Neural progenitor cell (in vitro differentiated cells): ENCODE data around the gene MSRB2. TPM values are rescaled to one million over a fixed set of nuclear protein-coding genes. Genes with fewer than 3 reads are reported as not detected.

ENCODE experiments used
- DNase-seq: peaks from one replicate; pipeline ENCODE4 v3.0.0-alpha.2; 2016; ENCODE audit warnings: low spot score
- H2AFZ ChIP-seq: fragments of 200-600 bp; sonication (generic); replicated peaks from 2 replicates; pipeline ENCODE4 v1.6.1; 2016; ENCODE audit warnings: antibody characterized with exemption
- H3F3A ChIP-seq: fragments of 200-600 bp; sonication (generic); 2 replicates; pipeline ENCODE4 v1.6.1; 2016; ENCODE audit warnings: antibody characterized with exemption, low read depth
- H3K27ac ChIP-seq: fragments of 200-600 bp; sonication (generic); 2 replicates; pipeline ENCODE4 v1.5.1; 2016; ENCODE audit warnings: mild to moderate bottlenecking
- H3K27me3 ChIP-seq: fragments of 200-600 bp; sonication (generic); 2 replicates; pipeline ENCODE4 v1.6.1; 2016; ENCODE audit warnings: mild to moderate bottlenecking, moderate library complexity
- H3K36me3 ChIP-seq: fragments of 200-600 bp; sonication (generic); 2 replicates; pipeline ENCODE4 v1.5.1; 2016
- H3K4me1 ChIP-seq: fragments of 200-600 bp; sonication (generic); 2 replicates; pipeline ENCODE4 v1.6.1; 2016; ENCODE audit warnings: mixed run types
- H3K4me2 ChIP-seq: fragments of 200-600 bp; sonication (generic); 2 replicates; pipeline ENCODE4 v1.6.1; 2016
- H3K4me3 ChIP-seq: fragments of 200-600 bp; sonication (generic); 2 replicates; pipeline ENCODE4 v1.5.1; 2016
- H3K79me2 ChIP-seq: fragments of 200-600 bp; sonication (generic); 2 replicates; pipeline ENCODE4 v1.6.1; 2016; ENCODE audit warnings: low read depth
- H3K9ac ChIP-seq: fragments of 200-600 bp; sonication (generic); 2 replicates; pipeline ENCODE4 v1.6.1; 2016
- H3K9me3 ChIP-seq: fragments of 200-600 bp; sonication (generic); 2 replicates; pipeline ENCODE4 v1.5.1; 2016; ENCODE audit warnings: low read depth
- H4K20me1 ChIP-seq: fragments of 200-600 bp; sonication (generic); 2 replicates; pipeline ENCODE4 v1.6.1; 2016; ENCODE audit warnings: low read depth
- H3K27ac Mint-ChIP-seq: 3 replicates; pipeline ENCODE4 v1.8.0; 2021; ENCODE audit warnings: mixed read lengths
- H3K27me3 Mint-ChIP-seq: 2 replicates; pipeline ENCODE4 v1.8.0; 2022; ENCODE audit warnings: low read depth, mild to moderate bottlenecking, inconsistent platforms, moderate library complexity, mixed read lengths; ENCODE audit not compliant: insufficient read depth
- H3K36me3 Mint-ChIP-seq: 3 replicates; pipeline ENCODE4 v1.8.0; 2021; ENCODE audit warnings: mixed read lengths
- H3K4me1 Mint-ChIP-seq: 3 replicates; pipeline ENCODE4 v1.8.0; 2021; ENCODE audit warnings: mixed read lengths
- H3K4me3 Mint-ChIP-seq: 3 replicates; pipeline ENCODE4 v1.8.0; 2021; ENCODE audit warnings: mild to moderate bottlenecking, moderate library complexity, mixed read lengths
- H3K9me3 Mint-ChIP-seq: 3 replicates; pipeline ENCODE4 v1.8.0; 2020; ENCODE audit warnings: mixed read lengths
- EZH2 ChIP-seq: fragments of 200-600 bp; sonication (generic); IDR thresholded peaks from 2 replicates; pipeline ENCODE4 v1.6.1; 2017; ENCODE audit warnings: antibody characterized with exemption, mild to moderate bottlenecking, moderate library complexity
- EZH2phosphoT487 ChIP-seq: fragments of 200-600 bp; sonication (generic); IDR thresholded peaks from 2 replicates; pipeline ENCODE4 v1.6.1; 2017; ENCODE audit warnings: antibody characterized with exemption
- total RNA-seq: library from RNA; depleted of rRNA; stranded (reverse); fragments of >200 nt; gene quantifications from 2 replicates; pipeline ENCODE4 v1.2.3, GENCODE V29; 2015; ENCODE audit warnings: low replicate concordance
- TF ChIP-seq, protein P1 (sequence below): fragments of 200-600 bp; sonication (generic); IDR thresholded peaks from 2 replicates; pipeline ENCODE4 v1.5.1; 2017; ENCODE audit warnings: antibody characterized with exemption, mild to moderate bottlenecking

MSRB2 gene
- total RNA-seq, 1 donor from 2014 or later = 15.2 TPM

DNA sequence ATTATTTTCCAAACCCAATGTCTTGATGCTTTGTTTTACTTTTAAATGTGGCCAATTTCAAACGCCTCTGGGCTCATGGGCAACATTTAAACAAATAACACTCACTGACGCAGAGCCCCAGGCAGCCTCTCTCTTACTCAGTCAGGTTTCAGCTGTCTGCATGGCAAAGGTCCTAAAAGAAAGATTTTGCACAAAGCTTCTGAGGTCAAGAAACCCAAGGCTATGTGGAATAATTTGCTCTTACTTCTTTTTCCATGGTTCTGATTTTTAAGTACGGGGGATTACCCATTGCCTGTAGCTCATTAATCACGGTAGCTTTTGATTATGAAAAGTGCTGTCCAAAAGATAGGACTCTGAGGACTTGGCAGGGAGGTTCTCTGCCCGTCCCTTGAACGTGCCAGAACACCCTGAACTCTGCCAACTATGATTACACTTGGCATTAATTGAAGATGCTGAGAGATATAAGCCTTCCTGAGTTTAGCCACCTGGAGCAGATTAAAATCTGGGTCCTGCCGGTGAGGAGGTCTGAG lies 14.1 kb upstream of the MSRB2 start:
- Histone ChIP-seq H3K4me2 (no peak overlapping the region), H3K36me3 (no peaks in the 10 kb centered on the region), H2AFZ (peak overlapping the region; percentile 19), H3F3A (no peaks in the 10 kb centered on the region), H4K20me1 (no peaks in the 10 kb centered on the region), H3K27me3 (no peaks in the 10 kb centered on the region), H3K9me3 (no peaks in the 10 kb centered on the region), H3K9ac (no peak overlapping the region), H3K27ac (no peak overlapping the region), H3K79me2 (no peaks in the 10 kb centered on the region), H3K4me1 (peaks cover 11% of the 10 kb centered on the region), H3K4me3 (no peak overlapping the region)
- H3K4me1 Mint-ChIP-seq = peaks cover 6% of the 10 kb centered on the region
- no peak for DNase-seq
- no peak overlapping the region for H3K4me3 Mint-ChIP-seq
- TF ChIP-seq EZH2phosphoT487 (no peak), EZH2 (no peak)
- TF ChIP-seq, protein P1, sequence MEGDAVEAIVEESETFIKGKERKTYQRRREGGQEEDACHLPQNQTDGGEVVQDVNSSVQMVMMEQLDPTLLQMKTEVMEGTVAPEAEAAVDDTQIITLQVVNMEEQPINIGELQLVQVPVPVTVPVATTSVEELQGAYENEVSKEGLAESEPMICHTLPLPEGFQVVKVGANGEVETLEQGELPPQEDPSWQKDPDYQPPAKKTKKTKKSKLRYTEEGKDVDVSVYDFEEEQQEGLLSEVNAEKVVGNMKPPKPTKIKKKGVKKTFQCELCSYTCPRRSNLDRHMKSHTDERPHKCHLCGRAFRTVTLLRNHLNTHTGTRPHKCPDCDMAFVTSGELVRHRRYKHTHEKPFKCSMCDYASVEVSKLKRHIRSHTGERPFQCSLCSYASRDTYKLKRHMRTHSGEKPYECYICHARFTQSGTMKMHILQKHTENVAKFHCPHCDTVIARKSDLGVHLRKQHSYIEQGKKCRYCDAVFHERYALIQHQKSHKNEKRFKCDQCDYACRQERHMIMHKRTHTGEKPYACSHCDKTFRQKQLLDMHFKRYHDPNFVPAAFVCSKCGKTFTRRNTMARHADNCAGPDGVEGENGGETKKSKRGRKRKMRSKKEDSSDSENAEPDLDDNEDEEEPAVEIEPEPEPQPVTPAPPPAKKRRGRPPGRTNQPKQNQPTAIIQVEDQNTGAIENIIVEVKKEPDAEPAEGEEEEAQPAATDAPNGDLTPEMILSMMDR = no peak
- H3K36me3 Mint-ChIP-seq = no peaks in the 10 kb centered on the region
- no peak overlapping the region for H3K27ac Mint-ChIP-seq
- no peaks in the 10 kb centered on the region for H3K27me3 Mint-ChIP-seq
- peaks cover 2% of the 10 kb centered on the region for H3K9me3 Mint-ChIP-seq

GRCh38 chr10:23081891-23082290 lies 13.5 kb upstream of the MSRB2 start:
- no peak overlapping the region for H3K4me3 Mint-ChIP-seq
- Histone ChIP-seq H3F3A (no peaks in the 10 kb centered on the region), H3K4me3 (no peak overlapping the region), H3K9ac (no peak overlapping the region), H3K27ac (no peak overlapping the region), H2AFZ (no peak overlapping the region), H4K20me1 (no peaks in the 10 kb centered on the region), H3K36me3 (no peaks in the 10 kb centered on the region), H3K4me2 (no peak overlapping the region), H3K9me3 (no peaks in the 10 kb centered on the region), H3K4me1 (peaks cover 11% of the 10 kb centered on the region), H3K27me3 (no peaks in the 10 kb centered on the region), H3K79me2 (no peaks in the 10 kb centered on the region)
- DNase-seq = no peak
- H3K27ac Mint-ChIP-seq = no peak overlapping the region
- no peaks in the 10 kb centered on the region for H3K27me3 Mint-ChIP-seq
- peaks cover 2% of the 10 kb centered on the region for H3K9me3 Mint-ChIP-seq
- H3K4me1 Mint-ChIP-seq = peaks cover 6% of the 10 kb centered on the region
- no peaks in the 10 kb centered on the region for H3K36me3 Mint-ChIP-seq
- no peak for TF ChIP-seq EZH2
- TF ChIP-seq, protein P1 = peak; percentile 37
- TF ChIP-seq EZH2phosphoT487 = no peak

DNA sequence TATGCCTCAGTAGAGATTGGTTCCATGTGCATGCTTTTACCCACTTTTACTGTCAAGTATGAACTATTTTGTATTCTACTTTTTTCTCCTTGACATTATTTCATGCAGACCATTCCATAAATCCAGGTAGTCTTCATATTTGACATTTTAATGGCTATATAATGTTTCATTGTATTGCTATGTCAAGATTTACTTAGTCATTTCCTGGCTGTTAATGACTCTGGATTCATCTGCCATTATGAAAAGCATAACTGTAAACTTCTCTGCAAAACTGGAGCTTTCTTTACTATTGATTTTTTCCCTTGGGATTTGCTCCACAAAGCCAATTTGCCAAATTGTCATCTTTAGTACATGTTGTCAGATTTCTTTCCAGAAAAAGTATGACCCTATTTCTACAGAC lies 6.8 kb upstream of the MSRB2 start:
- no peaks in the 10 kb centered on the region for H3K27me3 Mint-ChIP-seq
- no peak overlapping the region for H3K27ac ChIP-seq
- no peak overlapping the region for H3K4me3 Mint-ChIP-seq
- no peak for DNase-seq
- no peaks in the 10 kb centered on the region for H3K27me3 ChIP-seq
- H3K36me3 Mint-ChIP-seq = no peaks in the 10 kb centered on the region
- no peaks in the 10 kb centered on the region for H3K9me3 ChIP-seq
- H3F3A ChIP-seq = no peaks in the 10 kb centered on the region
- no peaks in the 10 kb centered on the region for H3K79me2 ChIP-seq
- H3K9ac ChIP-seq = no peak overlapping the region
- H3K4me2 ChIP-seq = no peak overlapping the region
- H3K27ac Mint-ChIP-seq = no peak overlapping the region
- H3K4me3 ChIP-seq = no peak overlapping the region
- H2AFZ ChIP-seq = no peak overlapping the region
- H3K36me3 ChIP-seq = no peaks in the 10 kb centered on the region
- TF ChIP-seq EZH2phosphoT487 = no peak
- TF ChIP-seq, protein P1 = no peak
- no peak for TF ChIP-seq EZH2
- H4K20me1 ChIP-seq = no peaks in the 10 kb centered on the region
- H3K4me1 ChIP-seq = no peaks in the 10 kb centered on the region
- no peaks in the 10 kb centered on the region for H3K4me1 Mint-ChIP-seq
- peaks cover 12% of the 10 kb centered on the region for H3K9me3 Mint-ChIP-seq
